SK-N-SH treated with all-trans-retinoic acid at 6 μM for 48 hours (cell line): ENCODE results near the gene FBXL14.

Experiments used
- ATAC-seq: fragments of 200-7000 bp; cut with Tn5 transposase; 3 replicates; pipeline ENCODE4 v1.9.1; 2020; ENCODE audit warnings: mild to moderate bottlenecking, moderate library complexity
- ARNTL ChIP-seq: fragments of 450-650 bp; formaldehyde crosslinking; IDR thresholded peaks from 2 replicates; pipeline ENCODE4 v1.5.0; 2020; ENCODE audit warnings: low read depth, mild to moderate bottlenecking, moderate library complexity, borderline replicate concordance
- ESRRG ChIP-seq: fragments of 250-450 bp; sonication (Bioruptor Pico); IDR thresholded peaks from 2 replicates; pipeline ENCODE4 v1.6.1; 2021; ENCODE audit warnings: mild to moderate bottlenecking
- GLIS3 ChIP-seq: fragments of 250-450 bp; sonication (Bioruptor Pico); IDR thresholded peaks from 2 replicates; pipeline ENCODE4 v1.5.0; 2020; ENCODE audit warnings: mild to moderate bottlenecking, moderate library complexity
- ISL1 ChIP-seq: fragments of 250-450 bp; sonication (Bioruptor Pico); IDR thresholded peaks from 2 replicates; pipeline ENCODE4 v2.1.2; 2022; ENCODE audit warnings: mild to moderate bottlenecking, moderate library complexity
- PATZ1 ChIP-seq: fragments of 250-450 bp; sonication (Bioruptor Pico); IDR thresholded peaks from 2 replicates; pipeline ENCODE4 v1.8.0; 2020; ENCODE audit warnings: mild to moderate bottlenecking, moderate library complexity, borderline replicate concordance
- PPARA ChIP-seq: fragments of 250-450 bp; sonication (Bioruptor Pico); IDR thresholded peaks from 2 replicates; pipeline ENCODE4 v1.5.0; 2020; ENCODE audit warnings: mild to moderate bottlenecking, borderline replicate concordance
- RARB ChIP-seq: fragments of 250-450 bp; sonication (Bioruptor Pico); IDR thresholded peaks from 2 replicates; pipeline ENCODE4 v1.8.0; 2021; ENCODE audit warnings: mild to moderate bottlenecking, moderate library complexity
- SNAI2 ChIP-seq: fragments of 250-450 bp; sonication (Bioruptor Pico); IDR thresholded peaks from 2 replicates; pipeline ENCODE4 v1.5.0; 2020; ENCODE audit warnings: mild to moderate bottlenecking, moderate library complexity
- TCF4 ChIP-seq: fragments of 250-450 bp; sonication (Bioruptor Pico); IDR thresholded peaks from 2 replicates; pipeline ENCODE4 v1.8.0; 2021; ENCODE audit warnings: mild to moderate bottlenecking, moderate library complexity, borderline replicate concordance
- TOX ChIP-seq: fragments of 250-450 bp; sonication (Bioruptor Pico); IDR thresholded peaks from 2 replicates; pipeline ENCODE4 v1.8.0; 2021; ENCODE audit warnings: mild to moderate bottlenecking, moderate library complexity, borderline replicate concordance
- TSHZ2 ChIP-seq: fragments of 250-450 bp; sonication (Bioruptor Pico); IDR thresholded peaks from 2 replicates; pipeline ENCODE4 v1.5.0; 2020; ENCODE audit warnings: mild to moderate bottlenecking, moderate library complexity
- ZC3H10 ChIP-seq: fragments of 250-450 bp; sonication (Bioruptor Pico); IDR thresholded peaks from 2 replicates; pipeline ENCODE4 v1.5.1; 2021; ENCODE audit warnings: mild to moderate bottlenecking, moderate library complexity
- ZFP3 ChIP-seq: fragments of 250-450 bp; sonication (Bioruptor Pico); IDR thresholded peaks from 2 replicates; pipeline ENCODE4 v1.5.0; 2020; ENCODE audit warnings: mild to moderate bottlenecking, moderate library complexity
- ZNF565 ChIP-seq: fragments of 450-650 bp; formaldehyde crosslinking; conservative IDR thresholded peaks from 2 replicates; pipeline ENCODE4 v1.5.0; 2020; ENCODE audit warnings: low read depth, mild to moderate bottlenecking, moderate library complexity
- ZNF70 ChIP-seq: fragments of 450-650 bp; formaldehyde crosslinking; IDR thresholded peaks from 2 replicates; pipeline ENCODE4 v1.5.0; 2020; ENCODE audit warnings: mild to moderate bottlenecking, moderate library complexity
- ZNF8 ChIP-seq: fragments of 450-650 bp; formaldehyde crosslinking; IDR thresholded peaks from 2 replicates; pipeline ENCODE4 v1.5.0; 2020; ENCODE audit warnings: mild to moderate bottlenecking, moderate library complexity
- TF ChIP-seq, protein P1 (sequence below): fragments of 250-450 bp; sonication (Bioruptor Pico); IDR thresholded peaks from 2 replicates; pipeline ENCODE4 v1.5.1; 2020; ENCODE audit warnings: low read depth, mild to moderate bottlenecking, moderate library complexity
- TF ChIP-seq, protein P2 (sequence below): fragments of 250-450 bp; sonication (Bioruptor Pico); IDR thresholded peaks from 2 replicates; pipeline ENCODE4 v1.8.0; 2021; ENCODE audit warnings: low read depth, mild to moderate bottlenecking, moderate library complexity, borderline replicate concordance
- TF ChIP-seq, protein P3 (sequence below): fragments of 250-450 bp; sonication (Bioruptor Pico); IDR thresholded peaks from 2 replicates; pipeline ENCODE4 v1.5.1; 2021; ENCODE audit warnings: mild to moderate bottlenecking, moderate library complexity

Gene FBXL14

DNA sequence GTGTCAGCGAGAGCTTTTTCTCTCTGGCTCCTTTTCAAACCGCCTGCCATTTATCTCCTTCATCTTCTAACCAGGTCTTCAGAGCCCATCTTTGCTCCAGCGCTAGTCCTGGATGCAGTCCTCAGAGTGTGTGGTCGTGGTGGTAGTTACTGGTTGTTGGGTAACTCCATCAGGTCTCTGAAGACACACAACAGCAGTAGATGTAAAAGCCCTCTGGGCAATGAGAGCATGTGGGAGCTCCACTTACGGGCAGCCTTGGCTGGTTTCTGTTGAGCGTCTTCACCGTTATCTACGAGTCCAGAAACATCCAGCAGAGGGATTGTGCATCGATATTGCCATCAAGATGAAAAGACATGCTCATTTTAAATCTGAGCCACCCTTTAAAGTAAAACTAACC is 61.2 kb downstream of the FBXL14 start:
- TF ChIP-seq TOX (no peak), PPARA (no peak), SNAI2 (CRISPR knock-in tag) (no peak), TCF4 (CRISPR knock-in tag) (no peak), GLIS3 (CRISPR knock-in tag) (no peak), TSHZ2 (CRISPR knock-in tag) (no peak)
- ATAC-seq, result no peak

GRCh38 chr12:1532375-1533165 is 61.8 kb downstream of the FBXL14 start:
- ATAC-seq, result peak; percentile 18; the same call in 1 of the 3 replicates
- TF ChIP-seq, protein P1, sequence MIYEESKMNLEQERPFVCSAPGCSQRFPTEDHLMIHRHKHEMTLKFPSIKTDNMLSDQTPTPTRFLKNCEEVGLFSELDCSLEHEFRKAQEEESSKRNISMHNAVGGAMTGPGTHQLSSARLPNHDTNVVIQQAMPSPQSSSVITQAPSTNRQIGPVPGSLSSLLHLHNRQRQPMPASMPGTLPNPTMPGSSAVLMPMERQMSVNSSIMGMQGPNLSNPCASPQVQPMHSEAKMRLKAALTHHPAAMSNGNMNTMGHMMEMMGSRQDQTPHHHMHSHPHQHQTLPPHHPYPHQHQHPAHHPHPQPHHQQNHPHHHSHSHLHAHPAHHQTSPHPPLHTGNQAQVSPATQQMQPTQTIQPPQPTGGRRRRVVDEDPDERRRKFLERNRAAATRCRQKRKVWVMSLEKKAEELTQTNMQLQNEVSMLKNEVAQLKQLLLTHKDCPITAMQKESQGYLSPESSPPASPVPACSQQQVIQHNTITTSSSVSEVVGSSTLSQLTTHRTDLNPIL (CRISPR knock-in tag), result no peak
- TF ChIP-seq ZNF565 (CRISPR knock-in tag) (no peak), ARNTL (CRISPR knock-in tag) (no peak), GLIS3 (CRISPR knock-in tag) (no peak), ZFP3 (no peak), ISL1 (no peak), PPARA (no peak), ZC3H10 (CRISPR knock-in tag) (no peak), ZNF8 (no peak), TCF4 (CRISPR knock-in tag) (no peak), ESRRG (CRISPR knock-in tag) (no peak), PATZ1 (CRISPR knock-in tag) (no peak), RARB (no peak), TOX (no peak), ZNF70 (no peak), SNAI2 (CRISPR knock-in tag) (no peak)
- TF ChIP-seq, protein P2, sequence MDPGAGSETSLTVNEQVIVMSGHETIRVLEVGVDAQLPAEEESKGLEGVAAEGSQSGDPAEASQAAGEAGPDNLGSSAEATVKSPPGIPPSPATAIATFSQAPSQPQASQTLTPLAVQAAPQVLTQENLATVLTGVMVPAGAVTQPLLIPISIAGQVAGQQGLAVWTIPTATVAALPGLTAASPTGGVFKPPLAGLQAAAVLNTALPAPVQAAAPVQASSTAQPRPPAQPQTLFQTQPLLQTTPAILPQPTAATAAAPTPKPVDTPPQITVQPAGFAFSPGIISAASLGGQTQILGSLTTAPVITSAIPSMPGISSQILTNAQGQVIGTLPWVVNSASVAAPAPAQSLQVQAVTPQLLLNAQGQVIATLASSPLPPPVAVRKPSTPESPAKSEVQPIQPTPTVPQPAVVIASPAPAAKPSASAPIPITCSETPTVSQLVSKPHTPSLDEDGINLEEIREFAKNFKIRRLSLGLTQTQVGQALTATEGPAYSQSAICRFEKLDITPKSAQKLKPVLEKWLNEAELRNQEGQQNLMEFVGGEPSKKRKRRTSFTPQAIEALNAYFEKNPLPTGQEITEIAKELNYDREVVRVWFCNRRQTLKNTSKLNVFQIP (CRISPR knock-in tag), result no peak
- TF ChIP-seq, protein P3, sequence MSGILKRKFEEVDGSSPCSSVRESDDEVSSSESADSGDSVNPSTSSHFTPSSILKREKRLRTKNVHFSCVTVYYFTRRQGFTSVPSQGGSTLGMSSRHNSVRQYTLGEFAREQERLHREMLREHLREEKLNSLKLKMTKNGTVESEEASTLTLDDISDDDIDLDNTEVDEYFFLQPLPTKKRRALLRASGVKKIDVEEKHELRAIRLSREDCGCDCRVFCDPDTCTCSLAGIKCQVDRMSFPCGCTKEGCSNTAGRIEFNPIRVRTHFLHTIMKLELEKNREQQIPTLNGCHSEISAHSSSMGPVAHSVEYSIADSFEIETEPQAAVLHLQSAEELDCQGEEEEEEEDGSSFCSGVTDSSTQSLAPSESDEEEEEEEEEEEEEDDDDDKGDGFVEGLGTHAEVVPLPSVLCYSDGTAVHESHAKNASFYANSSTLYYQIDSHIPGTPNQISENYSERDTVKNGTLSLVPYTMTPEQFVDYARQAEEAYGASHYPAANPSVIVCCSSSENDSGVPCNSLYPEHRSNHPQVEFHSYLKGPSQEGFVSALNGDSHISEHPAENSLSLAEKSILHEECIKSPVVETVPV (CRISPR knock-in tag), result no peak

- ATAC-seq, result no peak
- TF ChIP-seq SNAI2 (CRISPR knock-in tag) (no peak), ARNTL (CRISPR knock-in tag) (no peak), TOX (no peak), ZNF8 (no peak)
Observed at GRCh38 chr12:1531654-1532374, 62.6 kb downstream of the FBXL14 start.
